ENCODE data around the gene KIF17.

KIF17 gene

GRCh38 chr1:20709868-20710267 is 7.9 kb downstream of the KIF17 start:
- DNase-seq, result no peak

GRCh38 chr1:20708891-20709290 is 8.9 kb downstream of the KIF17 start:
- no peak for DNase-seq

GRCh38 chr1:20708057-20708456 is 9.8 kb downstream of the KIF17 start:
- no peak for DNase-seq

DNA sequence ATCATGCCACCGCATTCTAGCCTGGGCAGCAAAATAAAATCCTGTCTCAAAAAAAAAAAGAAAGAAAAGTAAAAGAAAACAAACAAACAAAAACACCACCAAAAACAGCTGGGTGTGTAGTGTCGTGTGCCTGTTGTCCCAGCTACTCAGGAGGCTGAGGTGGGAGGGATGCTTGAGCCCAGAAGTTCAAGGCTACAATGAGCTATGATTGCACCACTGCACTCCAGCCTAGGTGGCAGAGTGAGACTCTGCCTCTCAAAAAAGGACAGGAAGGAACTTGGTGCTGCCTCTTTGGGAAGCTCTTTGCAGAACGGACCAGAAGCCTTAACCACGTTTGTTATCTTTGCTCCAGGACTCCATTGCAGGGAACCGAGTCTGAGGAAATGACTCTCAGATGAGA is 11.0 kb downstream of the KIF17 start:
- no peak for DNase-seq

DNA sequence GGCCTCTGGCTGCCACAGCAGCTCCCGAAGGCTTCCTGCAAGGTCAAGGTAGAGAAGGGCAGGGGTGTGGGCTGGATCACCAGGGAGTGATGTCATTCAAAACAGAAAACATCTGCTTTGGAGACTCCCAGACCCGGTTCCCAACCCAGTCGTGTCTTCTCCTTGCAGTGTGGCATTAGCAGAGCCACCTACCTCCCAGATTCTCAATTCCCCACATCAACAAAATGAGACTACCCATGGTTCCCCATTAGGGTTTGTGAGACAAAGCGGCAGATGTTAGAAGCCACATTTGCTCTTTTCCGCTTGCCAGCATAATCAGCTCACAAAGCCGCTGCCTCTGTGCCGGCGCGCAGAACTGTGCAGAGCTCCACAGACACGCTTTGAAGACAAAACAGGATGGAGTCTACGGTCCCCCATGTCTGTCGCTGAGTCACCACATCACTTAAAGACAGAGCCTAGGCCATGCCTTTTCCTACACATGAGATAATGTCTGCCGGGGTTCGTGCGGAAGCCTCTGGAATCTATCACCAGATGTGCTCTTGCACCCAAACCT is 12.5 kb downstream of the KIF17 start:
- no peak for DNase-seq

DNA sequence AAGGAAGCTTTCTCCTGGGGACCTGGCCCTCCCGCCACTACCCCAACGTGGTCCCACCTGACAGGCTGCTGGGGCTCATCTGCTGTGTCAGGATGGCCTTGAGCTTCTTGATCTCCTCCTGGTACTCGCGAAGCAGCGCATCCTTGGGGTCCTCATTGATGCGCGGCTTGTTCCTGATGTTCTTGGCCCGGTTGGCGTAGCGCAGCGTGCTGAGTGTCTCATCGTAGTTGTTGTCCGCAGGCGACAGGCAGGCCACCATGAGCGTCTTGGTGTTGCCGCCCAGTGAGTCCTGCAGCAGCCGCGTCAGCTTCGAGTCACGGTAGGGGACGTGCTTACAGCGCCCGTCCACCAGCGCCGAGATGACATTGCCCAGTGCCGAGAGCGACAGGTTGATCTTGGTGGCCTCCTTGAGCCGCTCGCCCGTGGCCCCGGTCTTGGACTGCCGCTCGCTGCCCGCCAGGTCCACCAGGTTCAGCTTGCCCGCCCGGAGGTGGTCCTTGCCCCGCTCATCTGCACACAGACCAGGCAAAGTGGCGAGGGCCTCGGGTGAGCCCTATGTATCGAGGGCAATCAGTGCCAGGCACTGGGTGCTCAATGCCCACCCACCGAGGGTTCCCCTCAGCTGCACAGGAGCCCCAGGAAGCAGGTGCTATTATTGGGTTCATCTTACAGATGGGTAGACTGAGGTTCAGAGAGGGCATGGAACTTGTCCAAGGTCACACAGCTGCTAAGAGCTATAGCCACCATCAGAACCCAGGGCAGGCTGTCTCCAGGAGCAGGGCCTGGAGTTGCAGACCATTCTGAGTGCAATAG is 13.2 kb downstream of the KIF17 start:
- DNase-seq, result no peak

GRCh38 chr1:20703124-20703756 is 14.6 kb downstream of the KIF17 start:
- DNase-seq, result no peak

- DNase-seq, result no peak
Observed at GRCh38 chr1:20702416-20702815, 15.4 kb downstream of the KIF17 start.

- DNase-seq, result no peak
Observed at GRCh38 chr1:20701847-20702246, 16.0 kb downstream of the KIF17 start.

GRCh38 chr1:20701446-20701845 is 16.4 kb downstream of the KIF17 start:
- no peak for DNase-seq

DNA sequence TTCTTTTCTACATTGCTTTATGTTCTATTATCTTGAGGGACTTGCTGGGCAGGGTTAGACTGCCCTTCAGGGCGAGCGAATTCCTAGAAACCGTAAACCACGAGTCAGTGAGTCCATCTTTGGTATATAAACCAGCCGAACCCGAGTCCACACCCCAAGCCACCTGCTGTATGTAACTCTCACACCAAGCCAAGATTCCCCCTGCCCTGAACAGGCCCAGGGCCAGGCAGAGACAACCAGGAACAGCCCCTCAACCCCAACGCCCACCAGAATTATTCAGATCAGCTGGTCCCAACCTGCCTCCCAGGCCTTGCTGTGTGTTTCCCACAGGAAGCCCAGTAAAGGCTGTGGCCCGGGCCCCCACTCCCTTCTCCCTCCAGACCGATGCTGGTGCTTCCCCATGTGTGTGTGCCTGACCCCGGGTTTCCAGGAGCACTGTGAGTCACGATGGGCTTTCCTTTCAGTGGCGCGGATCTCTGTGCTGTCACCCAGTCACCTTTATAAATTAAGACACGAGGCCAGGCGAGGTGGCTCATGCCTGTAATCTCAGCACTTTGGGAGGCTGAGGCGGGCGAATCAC is 17.1 kb downstream of the KIF17 start:
- no peak for DNase-seq

DNA sequence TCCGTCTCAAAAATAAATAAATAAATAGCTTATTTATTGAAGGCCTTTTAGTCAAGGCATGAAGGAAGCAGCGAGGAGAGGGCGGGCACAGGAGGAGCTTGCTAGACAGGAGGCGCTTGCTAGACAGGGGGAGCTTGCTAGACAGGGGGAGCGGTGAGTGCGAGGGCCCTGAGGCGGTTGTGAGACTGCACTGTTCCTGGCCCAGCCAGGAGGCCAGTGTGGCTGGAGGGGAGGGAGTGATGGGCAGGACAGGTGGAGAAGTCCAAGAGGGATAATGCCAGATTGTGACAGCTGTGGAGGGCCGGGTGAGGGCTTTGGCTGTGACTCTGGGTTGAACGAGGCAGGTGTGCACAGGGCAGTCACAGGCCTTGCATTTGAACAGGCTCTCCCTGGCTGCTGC is 18.2 kb downstream of the KIF17 start:
- no peak for DNase-seq

DNA sequence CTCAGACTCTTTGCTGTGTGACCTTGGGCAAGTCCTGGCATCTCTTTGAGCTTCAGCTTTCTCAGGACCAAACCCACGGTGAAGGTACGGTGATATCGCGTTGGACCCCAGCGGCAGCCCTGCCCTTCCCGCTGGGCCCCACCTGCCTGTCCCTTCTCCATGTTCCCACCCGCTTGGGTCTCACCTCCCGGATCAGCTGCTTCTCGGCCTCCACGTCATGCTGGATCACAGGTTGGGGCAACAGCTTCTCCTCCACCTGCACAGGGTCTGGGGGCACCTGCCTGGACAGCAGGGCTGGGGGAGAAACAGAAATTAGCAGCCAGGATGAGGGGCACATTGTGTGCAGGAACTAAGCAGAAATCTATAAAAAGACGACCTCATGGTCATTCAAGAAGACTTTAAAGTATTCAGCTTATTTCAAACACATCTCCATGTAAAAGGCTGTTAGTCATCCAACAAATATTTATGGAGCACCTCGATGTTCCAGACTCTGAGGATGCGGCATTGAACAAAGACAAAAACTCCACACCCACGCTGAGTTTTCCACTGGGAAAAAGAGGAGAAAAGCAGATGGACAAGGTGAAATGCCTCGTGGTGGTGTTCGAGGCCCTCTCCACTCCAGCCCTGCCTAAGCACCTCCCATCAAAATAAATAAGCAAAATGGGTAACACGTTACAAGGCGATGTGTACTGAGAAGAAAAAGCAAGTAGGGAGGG is 19.5 kb downstream of the KIF17 start:
- DNase-seq, result no peak

GRCh38 chr1:20697563-20697962 is 20.2 kb downstream of the KIF17 start:
- no peak for DNase-seq

DNA sequence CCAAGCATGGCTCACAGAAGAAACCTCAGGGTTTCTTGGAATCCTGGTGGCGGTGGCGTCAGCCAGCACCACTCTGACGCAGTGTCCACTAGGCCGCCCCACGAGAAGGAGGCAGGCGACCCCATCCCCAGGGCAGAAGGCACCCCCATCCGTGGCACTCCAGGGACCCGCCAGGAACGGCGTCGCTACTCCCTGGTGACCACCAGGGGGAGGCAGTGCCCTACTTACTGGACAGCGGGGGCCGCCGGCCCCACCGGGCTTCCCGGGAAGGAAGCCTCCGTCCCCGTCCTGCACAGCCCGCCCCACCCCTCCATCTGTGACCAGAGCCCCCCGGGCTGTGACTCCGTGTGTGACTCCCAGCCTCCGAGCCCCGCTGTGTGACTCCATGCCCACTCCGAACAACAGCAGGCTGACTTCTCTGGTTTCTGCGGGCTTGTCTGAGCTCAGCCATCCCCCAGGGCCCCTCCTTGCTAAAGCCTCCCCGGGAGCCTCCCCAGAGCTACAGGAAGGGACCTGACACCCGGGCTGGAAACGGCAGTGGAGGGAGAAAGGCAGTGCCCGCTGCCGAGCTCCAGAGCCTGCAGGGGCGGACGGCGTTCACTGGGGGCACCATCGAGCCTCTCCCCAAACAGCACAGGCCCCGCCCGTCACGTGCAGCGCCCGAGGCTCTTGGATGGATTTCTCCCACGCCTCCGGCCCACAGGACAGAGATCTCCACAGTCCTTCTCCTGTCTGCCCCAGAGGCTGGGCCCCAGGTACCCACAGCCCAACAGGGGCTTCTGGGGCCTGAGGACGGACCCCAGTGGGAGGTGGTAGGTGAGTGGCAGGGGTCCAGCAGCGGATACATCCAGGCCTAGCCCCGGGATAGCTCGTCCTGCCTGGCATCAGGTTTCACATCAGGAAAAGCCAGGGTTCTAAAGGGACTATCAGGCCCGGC is 21.1 kb downstream of the KIF17 start:
- DNase-seq, result peak; percentile 93

DNA sequence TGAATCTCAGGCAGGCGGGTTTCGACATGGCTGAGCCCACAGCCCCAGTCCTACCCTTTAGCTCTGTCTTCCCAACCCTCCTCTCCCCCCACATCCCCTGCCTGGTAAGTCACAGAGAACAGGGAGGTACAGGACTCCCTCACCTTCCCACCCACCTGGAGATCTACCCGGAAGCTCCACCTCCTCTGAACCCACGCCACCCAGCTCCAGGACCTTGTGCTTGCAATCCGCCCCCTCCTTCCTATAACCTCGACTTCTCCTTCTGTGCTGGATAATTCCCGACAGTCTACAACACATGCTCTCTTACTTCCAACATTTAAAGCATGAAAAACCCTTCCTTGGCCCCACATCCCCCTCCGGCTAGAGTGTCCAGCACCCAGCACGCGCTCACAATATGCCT is 22.3 kb downstream of the KIF17 start:
- DNase-seq, result no peak

DNA sequence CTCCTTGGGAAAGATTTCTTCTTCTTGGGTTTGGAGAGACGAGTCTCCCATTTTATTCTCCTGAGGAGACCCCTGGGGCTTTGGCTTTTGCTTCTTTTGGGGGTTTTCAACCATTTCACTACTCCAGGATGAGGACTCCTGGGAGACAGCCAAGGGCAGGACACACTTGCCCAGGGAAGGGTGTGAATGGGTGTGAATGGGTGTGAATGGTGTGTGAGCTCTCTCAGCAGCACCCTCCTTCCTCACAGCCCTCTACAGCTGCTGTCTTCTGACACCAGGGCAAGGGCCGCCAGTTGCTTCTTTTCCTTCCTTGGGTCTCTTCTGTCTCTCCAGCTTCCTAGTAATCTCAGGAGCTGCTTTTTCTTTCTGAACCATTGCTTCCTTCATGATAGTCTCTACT is 24.2 kb downstream of the KIF17 start:
- no peak for DNase-seq

GRCh38 chr1:20691872-20692271 is 25.9 kb downstream of the KIF17 start:
- no peak for DNase-seq

DNA sequence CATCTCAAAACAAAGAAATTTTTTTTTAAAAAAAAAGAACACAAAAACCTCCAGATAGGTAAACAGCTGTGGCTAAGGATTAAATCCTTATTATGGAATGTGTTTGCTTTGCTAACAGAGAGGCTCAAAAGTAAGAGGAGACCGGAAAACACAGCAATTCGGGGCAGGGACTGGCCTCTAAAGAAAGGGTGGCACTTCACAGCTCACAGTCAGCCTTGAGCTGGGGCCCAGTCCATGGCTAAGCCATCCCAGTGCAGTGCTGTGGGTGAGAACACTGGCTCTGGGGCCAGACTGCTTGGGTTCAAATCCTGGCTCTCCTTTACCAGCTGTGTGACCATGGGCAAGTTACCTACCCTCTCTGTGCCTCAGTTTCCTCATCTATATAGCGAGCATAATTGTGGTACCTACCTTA is 28.2 kb downstream of the KIF17 start:
- DNase-seq, result no peak

- DNase-seq, result no peak
Observed at GRCh38 chr1:20686883-20687725, 30.7 kb downstream of the KIF17 start.

GRCh38 chr1:20685741-20686140 is 32.1 kb downstream of the KIF17 start:
- DNase-seq, result no peak

Data from COR-L47 (cell line).